ENCODE data around the gene SMYD5.

Gene SMYD5

GRCh38 chr2:73265298-73266060, 51.4 kb downstream of the SMYD5 start:
- DNase-seq (ENCODE audit: low read depth, low spot score) = no peak
- no peak for TF ChIP-seq SUZ12 (IDR thresholded peaks at IDR 0.05; ENCODE audit: extremely low read depth, insufficient read depth, insufficient read length)
- TF ChIP-seq ZNF274 (IDR thresholded peaks at IDR 0.05; ENCODE audit: low read depth, low read length) = no peak
- TF ChIP-seq YY1 (IDR thresholded peaks at IDR 0.05; ENCODE audit: insufficient read depth, insufficient read length) = no peak
- Histone ChIP-seq H3K27me3 (ENCODE audit: insufficient read depth, insufficient read length) (peaks cover 39% of the 10 kb centered on the region), H3K9ac (ENCODE audit: insufficient read length, low read depth) (no peak overlapping the region), H3K4me1 (ENCODE audit: insufficient read depth, insufficient read length) (peaks cover 8% of the 10 kb centered on the region), H3K4me3 (ENCODE audit: insufficient read length, low read depth) (no peak overlapping the region), H3K9me3 (ENCODE audit: insufficient read depth, low read length) (no peaks in the 10 kb centered on the region), H3K36me3 (ENCODE audit: insufficient read depth, insufficient read length, low read length) (no peaks in the 10 kb centered on the region)

GRCh38 chr2:73266061-73266901, 52.2 kb downstream of the SMYD5 start:
- H3K4me3 ChIP-seq (ENCODE audit: insufficient read length, low read depth) = no peak overlapping the region
- peaks cover 47% of the 10 kb centered on the region for H3K27me3 ChIP-seq (ENCODE audit: insufficient read depth, insufficient read length)
- TF ChIP-seq ZNF274 (IDR thresholded peaks at IDR 0.05; ENCODE audit: low read depth, low read length) (no peak), SUZ12 (IDR thresholded peaks at IDR 0.05; ENCODE audit: extremely low read depth, insufficient read depth, insufficient read length) (no peak), YY1 (IDR thresholded peaks at IDR 0.05; ENCODE audit: insufficient read depth, insufficient read length) (no peak)
- H3K9ac ChIP-seq (ENCODE audit: insufficient read length, low read depth) = no peak overlapping the region
- no peak for DNase-seq (ENCODE audit: low read depth, low spot score)
- H3K36me3 ChIP-seq (ENCODE audit: insufficient read depth, insufficient read length, low read length) = no peaks in the 10 kb centered on the region
- peaks cover 7% of the 10 kb centered on the region for H3K4me1 ChIP-seq (ENCODE audit: insufficient read depth, insufficient read length)
- H3K9me3 ChIP-seq (ENCODE audit: insufficient read depth, low read length) = no peaks in the 10 kb centered on the region

- Histone ChIP-seq H3K9ac (ENCODE audit: insufficient read length, low read depth) (no peak overlapping the region), H3K4me3 (ENCODE audit: insufficient read length, low read depth) (no peak overlapping the region), H3K36me3 (ENCODE audit: insufficient read depth, insufficient read length, low read length) (no peaks in the 10 kb centered on the region), H3K27me3 (ENCODE audit: insufficient read depth, insufficient read length) (peaks cover 47% of the 10 kb centered on the region), H3K9me3 (ENCODE audit: insufficient read depth, low read length) (no peaks in the 10 kb centered on the region), H3K4me1 (ENCODE audit: insufficient read depth, insufficient read length) (peaks cover 7% of the 10 kb centered on the region)
- no peak for DNase-seq (ENCODE audit: low read depth, low spot score)
- no peak for TF ChIP-seq YY1 (IDR thresholded peaks at IDR 0.05; ENCODE audit: insufficient read depth, insufficient read length)
These were observed 53.0 kb downstream of the SMYD5 start for GRCh38 chr2:73267008-73267407.

GRCh38 chr2:73268366-73268829, 54.4 kb downstream of the SMYD5 start:
- Histone ChIP-seq H3K9me3 (ENCODE audit: insufficient read depth, low read length) (no peaks in the 10 kb centered on the region), H3K36me3 (ENCODE audit: insufficient read depth, insufficient read length, low read length) (no peaks in the 10 kb centered on the region), H3K27me3 (ENCODE audit: insufficient read depth, insufficient read length) (peaks cover 47% of the 10 kb centered on the region), H3K4me3 (ENCODE audit: insufficient read length, low read depth) (peak overlapping the region; percentile 40), H3K9ac (ENCODE audit: insufficient read length, low read depth) (peak overlapping the region; percentile 51), H3K4me1 (ENCODE audit: insufficient read depth, insufficient read length) (peaks cover 7% of the 10 kb centered on the region)
- no peak for DNase-seq (ENCODE audit: low read depth, low spot score)
- TF ChIP-seq ZNF274 (IDR thresholded peaks at IDR 0.05; ENCODE audit: low read depth, low read length) (no peak), SUZ12 (IDR thresholded peaks at IDR 0.05; ENCODE audit: extremely low read depth, insufficient read depth, insufficient read length) (no peak), YY1 (IDR thresholded peaks at IDR 0.05; ENCODE audit: insufficient read depth, insufficient read length) (no peak)

- peaks cover 47% of the 10 kb centered on the region for H3K27me3 ChIP-seq (ENCODE audit: insufficient read depth, insufficient read length)
- peak overlapping the region; percentile 40 for H3K4me3 ChIP-seq (ENCODE audit: insufficient read length, low read depth)
- no peaks in the 10 kb centered on the region for H3K36me3 ChIP-seq (ENCODE audit: insufficient read depth, insufficient read length, low read length)
These were observed 55.0 kb downstream of the SMYD5 start for GRCh38 chr2:73268830-73269685.

GRCh38 chr2:73269686-73270465, 55.8 kb downstream of the SMYD5 start:
- no peaks in the 10 kb centered on the region for H3K36me3 ChIP-seq (ENCODE audit: insufficient read depth, insufficient read length, low read length)
- peak overlapping the region; percentile 32 for H3K4me3 ChIP-seq (ENCODE audit: insufficient read length, low read depth)
- H3K27me3 ChIP-seq (ENCODE audit: insufficient read depth, insufficient read length) = peaks cover 47% of the 10 kb centered on the region
- DNase-seq (ENCODE audit: low read depth, low spot score) = no peak
- H3K9me3 ChIP-seq (ENCODE audit: insufficient read depth, low read length) = no peaks in the 10 kb centered on the region
- peaks cover 5% of the 10 kb centered on the region for H3K4me1 ChIP-seq (ENCODE audit: insufficient read depth, insufficient read length)
- H3K9ac ChIP-seq (ENCODE audit: insufficient read length, low read depth) = peak overlapping the region; percentile 51
- TF ChIP-seq YY1 (IDR thresholded peaks at IDR 0.05; ENCODE audit: insufficient read depth, insufficient read length) (no peak), SUZ12 (IDR thresholded peaks at IDR 0.05; ENCODE audit: extremely low read depth, insufficient read depth, insufficient read length) (no peak), ZNF274 (IDR thresholded peaks at IDR 0.05; ENCODE audit: low read depth, low read length) (no peak)

More at GRCh38 chr2:73268830-73269685, 55.0 kb downstream of the SMYD5 start:
- TF ChIP-seq SUZ12 (IDR thresholded peaks at IDR 0.05; ENCODE audit: extremely low read depth, insufficient read depth, insufficient read length) (peak; percentile 38), YY1 (IDR thresholded peaks at IDR 0.05; ENCODE audit: insufficient read depth, insufficient read length) (no peak), ZNF274 (IDR thresholded peaks at IDR 0.05; ENCODE audit: low read depth, low read length) (no peak)
- no peaks in the 10 kb centered on the region for H3K9me3 ChIP-seq (ENCODE audit: insufficient read depth, low read length)
- no peak for DNase-seq (ENCODE audit: low read depth, low spot score)
- H3K9ac ChIP-seq (ENCODE audit: insufficient read length, low read depth) = peak overlapping the region; percentile 51
- peaks cover 7% of the 10 kb centered on the region for H3K4me1 ChIP-seq (ENCODE audit: insufficient read depth, insufficient read length)

Data from NT2/D1 (cell line).